ENCODE results near the gene SESN3.
"Not testable (repeated sequence)": the region's sequence is repeated elsewhere in the genome, so short reads cannot be mapped to it uniquely, and the experiment has no call there.

Gene SESN3

GRCh38 chr11:95137299-95137698, 93.7 kb downstream of the SESN3 start (continued):
- TF ChIP-seq ZNF274 (IDR thresholded peaks at IDR 0.05; ENCODE audit: low read length) (no peak), ZNF274 (tag by site-specific recombination; IDR thresholded peaks at IDR 0.05; ENCODE audit: borderline replicate concordance) (no peak), SCRT1 (tag by site-specific recombination; IDR thresholded peaks at IDR 0.05; ENCODE audit: borderline replicate concordance) (no peak)

GRCh38 chr11:95136747-95137146, 94.3 kb downstream of the SESN3 start:
- H3K4me3 ChIP-seq (ENCODE audit: low read depth, low read length); H3K27ac ChIP-seq (ENCODE audit: extremely low read depth, low read depth, low read length); H3K4me1 ChIP-seq (ENCODE audit: control insufficient read depth, insufficient read depth, low read length); H3K36me3 ChIP-seq (ENCODE audit: control insufficient read depth in 2 of 2, insufficient read depth in 1 of 2, low read length in 2 of 2); H3K9me3 ChIP-seq (ENCODE audit: control insufficient read depth, insufficient read depth, low read depth, low read length): not testable (repeated sequence)
- TF ChIP-seq ZNF580 (tag by site-specific recombination; IDR thresholded peaks at IDR 0.05) = peak; percentile 90
- peak; percentile 95 for TF ChIP-seq ZNF146 (tag by site-specific recombination; IDR thresholded peaks at IDR 0.05)
- ChIA-PET CTCF (interaction anchor here (0.9 to 2.5 kb wide), 4 partner anchors 14 to 70 kb away, joined by 3 to 9 read pairs (median 5); partner anchors contain the start of gene SRSF8), POLR2A (interaction anchor here (1.7 kb wide), 1 partner anchor 28 kb away, joined by 5 read pairs; no protein-coding TSS in a partner anchor)

- TF ChIP-seq ZNF112 (tag by site-specific recombination; IDR thresholded peaks at IDR 0.05) (0 out of 2 replicates have a peak, but pooled peaks have one; percentile 36), ZNF626 (tag by site-specific recombination; IDR thresholded peaks at IDR 0.05) (no peak)
- ChIA-PET CTCF (interaction anchor here (0.5 to 2.5 kb wide), 3 partner anchors 15 to 69 kb away, joined by 4 to 6 read pairs (median 5); partner anchors contain the start of gene SRSF8), POLR2A (no interaction called here)
- Histone ChIP-seq H3K4me1 (ENCODE audit: control insufficient read depth, insufficient read depth, low read length) (no peaks in the 10 kb centered on the region; the same call in 1 of the 2 replicates), H3K4me3 (ENCODE audit: low read depth, low read length) (no peak overlapping the region), H3K36me3 (ENCODE audit: control insufficient read depth in 2 of 2, insufficient read depth in 1 of 2, low read length in 2 of 2) (no peaks in the 10 kb centered on the region), H3K9me3 (ENCODE audit: control insufficient read depth, insufficient read depth, low read depth, low read length) (no peaks in the 10 kb centered on the region), H3K27ac (ENCODE audit: extremely low read depth, low read depth, low read length) (no peak overlapping the region)
Measured at GRCh38 chr11:95135880-95136279, 95.1 kb downstream of the SESN3 start.

- ChIA-PET POLR2A (no interaction called here), CTCF (no interaction called here)
- Histone ChIP-seq H3K27ac (ENCODE audit: extremely low read depth, low read depth, low read length) (no peak overlapping the region), H3K4me3 (ENCODE audit: low read depth, low read length) (no peak overlapping the region), H3K9me3 (ENCODE audit: control insufficient read depth, insufficient read depth, low read depth, low read length) (no peaks in the 10 kb centered on the region), H3K4me1 (ENCODE audit: control insufficient read depth, insufficient read depth, low read length) (no peaks in the 10 kb centered on the region; the same call in 1 of the 2 replicates), H3K36me3 (ENCODE audit: control insufficient read depth in 2 of 2, insufficient read depth in 1 of 2, low read length in 2 of 2) (no peaks in the 10 kb centered on the region)
- TF ChIP-seq PATZ1 (tag by site-specific recombination; IDR thresholded peaks at IDR 0.05) (no peak), KLF9 (tag by site-specific recombination; IDR thresholded peaks at IDR 0.05; ENCODE audit: low read depth) (no peak), OSR2 (tag by site-specific recombination; IDR thresholded peaks at IDR 0.05) (peak; percentile 48; the same call in 1 of the 2 replicates), ZNF2 (tag by site-specific recombination; IDR thresholded peaks at IDR 0.05) (no peak)
Measured at GRCh38 chr11:95135155-95135554, 95.8 kb downstream of the SESN3 start.

- H3K36me3 ChIP-seq (ENCODE audit: control insufficient read depth in 2 of 2, insufficient read depth in 1 of 2, low read length in 2 of 2) = no peaks in the 10 kb centered on the region
- peak; percentile 52 for TF ChIP-seq PRDM10 (tag by site-specific recombination; IDR thresholded peaks at IDR 0.05)
- TF ChIP-seq SP7 (tag by site-specific recombination; IDR thresholded peaks at IDR 0.05) = no peak
- no peak for TF ChIP-seq CTCF (tag by site-specific recombination; IDR thresholded peaks at IDR 0.05)
- peak; percentile 65 for TF ChIP-seq OSR2 (tag by site-specific recombination; IDR thresholded peaks at IDR 0.05)
- no peak for TF ChIP-seq ZNF114 (tag by site-specific recombination; IDR thresholded peaks at IDR 0.05)
Measured at GRCh38 chr11:95134491-95134890, 96.5 kb downstream of the SESN3 start.

More at GRCh38 chr11:95134491-95134890, 96.5 kb downstream of the SESN3 start:
- Histone ChIP-seq H3K27ac (ENCODE audit: extremely low read depth, low read depth, low read length) (no peak overlapping the region), H3K9me3 (ENCODE audit: control insufficient read depth, insufficient read depth, low read depth, low read length) (no peaks in the 10 kb centered on the region), H3K4me3 (ENCODE audit: low read depth, low read length) (no peak overlapping the region), H3K4me1 (ENCODE audit: control insufficient read depth, insufficient read depth, low read length) (no peaks in the 10 kb centered on the region; the same call in 1 of the 2 replicates)
- ChIA-PET POLR2A (no interaction called here), CTCF (no interaction called here)

Measured in HEK293 (cell line).